ENCODE measurements around the gene LCE2C. TPM values are rescaled to one million over a fixed set of nuclear protein-coding genes. Genes with fewer than 3 reads are reported as not detected.
"Not testable (repeated sequence)": the region's sequence is repeated elsewhere in the genome, so short reads cannot be mapped to it uniquely, and the experiment has no call there.

Gene LCE2C
- total RNA-seq, result not detected
- long read RNA-seq, result 0 reads

- DNase-seq; H3K4me1 ChIP-seq; H3K27ac ChIP-seq (replicated peaks); H3K4me3 ChIP-seq; H3K36me3 ChIP-seq; intact Hi-C loops (cut with micrococcal nuclease); H3K9me3 ChIP-seq (replicated peaks): not testable (repeated sequence)
- peaks cover 15% of the 10 kb centered on the region for H3K27me3 ChIP-seq (ENCODE audit: low read depth)
Measured at GRCh38 chr1:152674983-152675382, at the start of gene LCE2C. TSS of gene LCE2C (plus strand) at chr1:152675279. CDS start at chr1:152676016, 737 bp downstream.

DNA sequence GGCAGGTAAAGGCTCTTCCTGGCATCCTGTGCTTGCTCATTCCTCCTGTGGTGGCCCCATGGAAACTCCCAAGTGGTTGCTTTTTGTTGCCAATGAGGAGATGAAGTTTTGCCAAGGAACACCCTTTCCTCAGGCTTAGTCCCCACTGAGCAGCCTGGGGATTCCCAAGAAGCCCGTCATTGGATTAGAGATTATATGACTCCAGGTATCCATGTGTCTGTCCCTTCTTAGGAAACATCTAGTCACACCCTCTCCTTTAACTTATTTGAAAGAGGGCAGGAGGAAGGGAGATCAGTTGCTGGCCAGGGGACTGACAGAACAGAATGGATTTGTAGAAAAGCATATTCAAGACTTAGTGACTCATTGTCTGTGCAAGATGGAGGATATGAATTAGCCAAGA is 48.3 kb upstream of the LCE2C start:
- Histone ChIP-seq H3K27me3 (ENCODE audit: low read depth) (peaks cover 27% of the 10 kb centered on the region), H3K27ac (replicated peaks) (no peak overlapping the region), H3K4me1 (no peaks in the 10 kb centered on the region), H3K36me3 (no peaks in the 10 kb centered on the region), H3K9me3 (replicated peaks) (peaks cover 16% of the 10 kb centered on the region), H3K4me3 (no peak overlapping the region)
- TF ChIP-seq, protein P1, sequence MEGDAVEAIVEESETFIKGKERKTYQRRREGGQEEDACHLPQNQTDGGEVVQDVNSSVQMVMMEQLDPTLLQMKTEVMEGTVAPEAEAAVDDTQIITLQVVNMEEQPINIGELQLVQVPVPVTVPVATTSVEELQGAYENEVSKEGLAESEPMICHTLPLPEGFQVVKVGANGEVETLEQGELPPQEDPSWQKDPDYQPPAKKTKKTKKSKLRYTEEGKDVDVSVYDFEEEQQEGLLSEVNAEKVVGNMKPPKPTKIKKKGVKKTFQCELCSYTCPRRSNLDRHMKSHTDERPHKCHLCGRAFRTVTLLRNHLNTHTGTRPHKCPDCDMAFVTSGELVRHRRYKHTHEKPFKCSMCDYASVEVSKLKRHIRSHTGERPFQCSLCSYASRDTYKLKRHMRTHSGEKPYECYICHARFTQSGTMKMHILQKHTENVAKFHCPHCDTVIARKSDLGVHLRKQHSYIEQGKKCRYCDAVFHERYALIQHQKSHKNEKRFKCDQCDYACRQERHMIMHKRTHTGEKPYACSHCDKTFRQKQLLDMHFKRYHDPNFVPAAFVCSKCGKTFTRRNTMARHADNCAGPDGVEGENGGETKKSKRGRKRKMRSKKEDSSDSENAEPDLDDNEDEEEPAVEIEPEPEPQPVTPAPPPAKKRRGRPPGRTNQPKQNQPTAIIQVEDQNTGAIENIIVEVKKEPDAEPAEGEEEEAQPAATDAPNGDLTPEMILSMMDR (IDR thresholded peaks at IDR 0.05; ENCODE audit: borderline replicate concordance), result no peak
- intact Hi-C loops (cut with micrococcal nuclease), result no loop called here
- DNase-seq, result no peak

- H3K4me3 ChIP-seq, result no peak overlapping the region
- H3K27ac ChIP-seq (replicated peaks), result no peak overlapping the region
- TF ChIP-seq, protein P1 (IDR thresholded peaks at IDR 0.05; ENCODE audit: borderline replicate concordance), result no peak
- no peaks in the 10 kb centered on the region for H3K4me1 ChIP-seq
- peaks cover 51% of the 10 kb centered on the region for H3K9me3 ChIP-seq (replicated peaks)
- no peaks in the 10 kb centered on the region for H3K36me3 ChIP-seq
- DNase-seq, result no peak
- H3K27me3 ChIP-seq (ENCODE audit: low read depth), result peaks cover 4% of the 10 kb centered on the region
- intact Hi-C loops (cut with micrococcal nuclease), result no loop called here
Measured at GRCh38 chr1:152630596-152630995, 44.5 kb upstream of the LCE2C start.

- intact Hi-C loops (cut with micrococcal nuclease), result no loop called here
- TF ChIP-seq, protein P1 (IDR thresholded peaks at IDR 0.05; ENCODE audit: borderline replicate concordance), result no peak
- Histone ChIP-seq H3K27ac (replicated peaks) (no peak overlapping the region), H3K27me3 (ENCODE audit: low read depth) (peaks cover 15% of the 10 kb centered on the region), H3K36me3 (no peaks in the 10 kb centered on the region), H3K9me3 (replicated peaks) (peaks cover 32% of the 10 kb centered on the region), H3K4me3 (no peak overlapping the region), H3K4me1 (no peaks in the 10 kb centered on the region)
- no peak for DNase-seq
Measured at GRCh38 chr1:152640351-152640750, 34.7 kb upstream of the LCE2C start.

GRCh38 chr1:152643945-152644344 is 31.1 kb upstream of the LCE2C start:
- H3K9me3 ChIP-seq (replicated peaks), result peaks cover 11% of the 10 kb centered on the region
- intact Hi-C loops (cut with micrococcal nuclease), result no loop called here
- H3K4me3 ChIP-seq, result no peak overlapping the region
- H3K4me1 ChIP-seq, result no peaks in the 10 kb centered on the region
- no peak for DNase-seq
- H3K27ac ChIP-seq (replicated peaks), result no peak overlapping the region
- H3K27me3 ChIP-seq (ENCODE audit: low read depth), result peaks cover 26% of the 10 kb centered on the region
- H3K36me3 ChIP-seq, result no peaks in the 10 kb centered on the region
- TF ChIP-seq, protein P1 (IDR thresholded peaks at IDR 0.05; ENCODE audit: borderline replicate concordance), result no peak

GRCh38 chr1:152645146-152645545 is 29.9 kb upstream of the LCE2C start:
- intact Hi-C loops (cut with micrococcal nuclease), result no loop called here
- Histone ChIP-seq H3K9me3 (replicated peaks) (peaks cover under 1% of the 10 kb centered on the region), H3K27me3 (ENCODE audit: low read depth) (peaks cover 26% of the 10 kb centered on the region), H3K4me3 (no peak overlapping the region), H3K27ac (replicated peaks) (no peak overlapping the region), H3K4me1 (no peaks in the 10 kb centered on the region), H3K36me3 (no peaks in the 10 kb centered on the region)
- TF ChIP-seq, protein P1 (IDR thresholded peaks at IDR 0.05; ENCODE audit: borderline replicate concordance), result no peak
- DNase-seq, result no peak

Data from left ventricle myocardium inferior (tissue), 1 donor.